NCI-H524 treated with DMSO at 0.1 percent for 48 hours (cell line): ENCODE measurements around the gene DVL1.
A peak's percentile ranks its signal among the peaks of the same experiment; 100 is the strongest.

Experiments
- DNase-seq: peaks from one replicate; lab custom pipeline; 2025; lab: John Stamatoyannopoulos, UW

Gene DVL1

DNA sequence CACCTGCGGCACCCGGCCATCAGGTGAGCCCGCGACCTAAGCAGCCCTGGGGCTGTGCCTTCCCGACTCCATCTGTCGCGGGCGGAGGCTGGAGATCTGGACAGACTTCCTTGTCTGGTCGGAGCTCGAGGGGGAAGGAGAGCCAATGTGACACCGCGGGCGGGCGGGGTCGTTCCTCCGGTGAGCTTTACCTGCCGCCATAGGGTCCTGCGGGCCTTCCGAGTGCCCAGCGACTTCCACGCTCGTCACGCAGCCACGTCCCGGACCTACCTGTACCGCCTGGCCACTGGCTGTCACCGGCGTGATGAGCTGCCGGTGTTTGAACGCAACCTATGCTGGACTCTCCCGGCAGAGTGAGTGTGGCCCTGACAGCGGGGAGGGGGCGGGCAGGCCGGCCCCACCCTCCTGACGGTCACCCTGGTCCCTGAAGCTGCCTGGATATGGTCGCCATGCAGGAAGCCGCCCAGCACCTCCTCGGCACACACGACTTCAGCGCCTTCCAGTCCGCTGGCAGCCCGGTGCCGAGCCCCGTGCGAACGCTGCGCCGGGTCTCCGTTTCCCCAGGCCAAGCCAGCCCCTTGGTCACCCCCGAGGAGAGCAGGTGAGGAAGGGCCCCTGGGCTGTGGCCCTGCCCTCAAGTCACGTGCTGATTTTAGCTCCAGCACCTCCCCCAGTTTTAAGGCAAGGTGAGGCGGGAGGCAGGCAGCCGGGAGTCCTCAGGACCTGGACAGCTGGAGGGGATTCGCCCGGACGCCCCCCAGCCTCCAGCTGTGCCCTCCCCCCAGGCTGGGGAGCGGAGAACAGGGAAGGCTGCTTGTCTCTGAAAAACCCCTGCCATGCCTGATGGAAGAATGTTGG is 39.7 kb downstream of the DVL1 start:
- no peak for DNase-seq

DNA sequence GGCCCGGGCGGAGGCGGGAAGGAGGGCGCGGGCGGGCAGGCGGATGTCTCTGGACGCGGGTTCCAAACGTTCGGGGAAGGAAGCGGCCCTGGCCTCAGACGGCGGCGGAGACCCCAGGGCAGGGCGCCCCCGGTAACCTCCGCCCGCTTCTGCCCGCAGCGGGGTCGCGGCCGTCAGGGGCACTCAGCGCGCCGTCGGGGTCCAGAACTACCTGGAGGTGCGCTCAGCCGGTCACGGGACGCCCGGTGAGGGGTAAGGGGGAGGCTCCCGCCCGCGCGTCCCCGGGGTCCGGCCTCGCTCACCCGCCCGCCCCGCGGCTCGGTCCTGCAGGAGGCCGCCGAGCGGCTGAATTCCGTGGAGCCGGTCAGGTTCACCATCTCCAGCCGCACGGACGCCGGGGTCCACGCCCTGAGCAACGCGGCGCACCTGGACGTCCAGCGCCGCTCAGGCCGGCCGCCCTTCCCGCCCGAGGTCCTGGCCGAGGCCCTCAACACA is 40.4 kb downstream of the DVL1 start:
- DNase-seq = no peak

DNA sequence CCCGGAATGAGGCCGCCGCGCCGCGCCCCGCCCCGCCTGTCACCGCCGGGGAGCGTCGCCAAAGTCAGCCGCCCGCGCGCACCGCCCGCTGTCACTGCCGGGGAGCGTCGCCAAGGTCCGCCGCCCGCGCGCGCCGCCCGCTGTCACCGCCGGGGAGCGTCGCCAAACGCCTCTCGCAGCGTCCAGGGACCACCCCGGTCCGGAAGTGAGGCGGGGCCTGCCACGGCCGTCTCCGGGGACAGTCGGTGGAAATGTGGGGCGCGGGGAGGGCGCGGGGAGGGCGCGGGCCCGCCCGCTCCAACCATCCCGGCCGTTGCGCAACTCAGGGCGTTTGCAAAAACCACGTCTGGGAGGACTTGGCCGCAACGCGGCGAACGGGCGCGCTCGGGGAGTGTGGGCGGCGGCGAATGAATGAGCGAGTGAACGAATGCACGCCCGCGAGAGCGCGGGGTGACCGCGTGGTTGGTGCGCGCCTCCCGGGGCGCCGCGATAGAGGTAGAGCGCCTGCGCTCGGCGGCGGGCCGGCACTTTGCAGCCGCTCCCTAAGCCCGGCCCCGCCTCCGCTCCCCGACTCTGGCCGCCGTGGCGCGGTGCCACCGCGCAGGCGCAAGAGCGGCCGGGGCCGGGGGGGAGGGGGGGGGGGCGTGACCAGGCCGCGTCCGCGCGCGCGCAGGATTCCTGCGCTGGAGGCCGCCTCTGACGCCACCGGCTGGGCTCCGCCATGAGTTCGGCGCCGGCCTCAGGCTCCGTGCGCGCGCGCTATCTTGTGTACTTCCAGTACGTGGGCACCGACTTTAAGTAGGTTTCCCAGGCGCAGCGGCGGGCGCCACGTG is 41.1 kb downstream of the DVL1 start, which contains the start of the genes ACAP3 and PUSL1:
ACAP3 (minus strand) TSS at position 8 of the 833 bp plus-strand sequence. CDS start 115 bp downstream, outside the sequence.
PUSL1 (plus strand) TSS at position 675 of the 833 bp plus-strand sequence; CDS start at position 722, 47 bp downstream.
- DNase-seq = peak; percentile 50

DNA sequence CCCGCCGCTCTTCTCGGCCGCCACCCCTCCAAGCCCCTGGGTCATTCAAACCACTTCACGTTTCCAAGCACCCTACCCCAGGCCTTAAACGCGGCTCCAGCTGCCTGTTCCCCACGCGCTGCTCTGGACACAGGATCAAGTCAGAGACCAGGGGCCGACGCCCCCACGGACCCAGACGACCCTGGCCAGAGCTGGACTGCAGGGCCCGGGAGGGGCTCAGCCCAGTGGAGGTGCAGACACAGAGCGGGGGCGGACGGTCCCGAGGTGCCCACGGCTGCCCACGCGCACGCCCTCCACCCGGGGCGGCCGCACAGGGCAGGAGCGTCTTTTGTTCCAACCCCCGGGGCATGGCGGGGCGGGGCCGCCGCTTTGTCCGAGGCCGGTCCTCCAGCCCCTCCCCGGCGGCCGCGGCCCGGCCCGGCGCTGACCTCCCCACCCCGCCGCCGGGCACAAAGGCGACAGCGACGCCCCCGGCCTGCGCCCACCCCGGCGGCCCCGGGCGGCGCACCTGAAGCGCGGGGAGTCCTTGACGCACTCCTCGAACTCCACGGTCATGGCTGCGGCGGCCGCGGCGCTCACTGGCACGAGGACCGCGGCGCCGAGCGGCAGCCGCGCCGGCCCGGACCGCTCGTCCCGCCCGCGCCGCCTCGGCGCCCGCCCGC is 41.8 kb downstream of the DVL1 start:
- no peak for DNase-seq

DNA sequence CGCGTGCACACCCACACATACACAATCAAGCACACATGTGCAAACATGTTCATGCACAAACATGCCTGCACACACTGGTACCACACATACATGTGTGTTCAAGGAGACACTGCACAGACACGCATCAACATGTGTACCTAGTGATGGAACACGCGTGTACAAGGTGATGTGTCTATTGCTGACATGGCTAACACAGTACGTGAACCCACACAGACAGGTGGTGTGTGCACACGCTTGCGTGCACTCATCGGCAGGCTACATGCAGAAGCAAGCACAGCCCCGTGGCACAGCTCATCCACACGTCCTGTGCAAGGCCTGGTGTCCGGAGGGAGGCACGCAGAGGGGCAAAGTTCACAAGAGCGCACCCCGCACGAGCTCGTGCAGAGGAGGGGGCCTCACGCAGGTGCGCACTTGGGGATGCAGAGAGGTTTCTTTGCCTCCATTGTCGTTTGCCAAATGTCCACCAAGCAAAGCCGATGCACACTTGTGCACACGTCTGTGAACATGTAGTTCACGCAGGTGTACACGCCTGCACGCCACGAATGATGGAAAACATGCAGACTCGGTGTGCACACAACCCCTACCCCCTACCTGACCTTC is 42.5 kb downstream of the DVL1 start:
- no peak for DNase-seq

DNA sequence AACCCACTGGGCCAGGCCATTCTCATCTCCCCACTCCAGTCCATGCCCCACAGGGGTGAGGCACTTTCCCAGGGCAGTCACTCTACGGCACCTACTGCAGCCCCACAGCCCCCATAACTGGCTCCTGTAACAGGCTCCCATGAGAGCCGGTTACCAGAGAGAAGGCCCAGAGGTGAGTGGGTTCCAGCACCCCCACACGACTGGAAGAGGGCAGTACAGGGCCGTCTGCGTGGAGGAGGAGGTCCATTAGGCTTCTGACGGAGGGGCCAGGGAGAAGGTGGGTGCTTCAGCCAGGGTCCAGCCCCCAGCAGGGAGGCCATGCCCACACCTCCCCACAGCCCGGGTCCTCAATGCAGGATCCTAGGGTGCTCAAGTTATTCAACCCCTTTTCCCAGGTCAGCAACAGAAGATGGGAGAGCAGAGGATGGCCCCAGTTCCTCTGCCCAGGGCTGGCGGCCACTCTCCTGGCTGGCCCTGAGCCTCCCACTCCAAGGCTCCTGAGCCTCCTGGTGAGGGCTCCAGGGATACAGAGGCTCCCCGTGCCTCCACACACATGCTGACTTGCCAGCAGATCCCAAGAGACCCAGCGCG is 43.1 kb downstream of the DVL1 start:
- DNase-seq = no peak

DNA sequence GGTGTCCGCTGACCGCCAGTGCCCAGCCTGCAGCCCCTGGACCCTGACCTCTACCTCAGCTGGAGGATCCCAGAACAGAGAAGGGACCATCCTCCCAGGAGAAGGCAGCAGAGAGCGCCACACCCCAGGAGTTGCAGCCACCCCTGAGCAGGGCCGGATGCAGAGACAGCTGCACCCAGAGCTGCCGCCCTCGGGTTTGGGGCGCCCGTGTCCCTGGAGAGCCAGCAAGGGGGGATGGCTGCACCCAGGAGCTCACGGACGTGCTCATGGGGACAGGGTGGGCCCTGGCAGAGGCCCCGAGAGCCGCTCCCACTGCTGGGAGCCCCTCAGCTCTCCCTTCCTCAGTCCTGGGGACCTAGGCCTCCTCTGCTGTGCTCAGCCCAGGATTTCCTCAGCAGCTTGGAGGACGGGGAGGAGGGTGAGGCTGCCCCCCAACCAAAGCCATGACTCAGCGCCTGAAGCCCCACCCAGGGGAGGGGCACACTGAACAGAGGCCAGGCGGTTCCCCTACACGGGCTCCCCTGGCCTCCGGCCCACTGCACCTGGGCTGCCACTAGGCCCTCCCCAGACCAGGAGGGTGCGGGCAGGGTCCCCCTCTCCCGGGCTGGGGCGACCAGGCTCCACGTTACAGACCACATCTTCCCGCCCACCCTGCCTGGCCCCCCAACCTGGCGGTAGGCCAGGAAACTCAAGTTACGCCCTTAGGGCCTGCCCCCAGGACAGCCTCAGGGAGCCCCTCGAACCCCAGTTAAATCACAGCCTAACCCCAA is 43.7 kb downstream of the DVL1 start:
- DNase-seq = no peak

DNA sequence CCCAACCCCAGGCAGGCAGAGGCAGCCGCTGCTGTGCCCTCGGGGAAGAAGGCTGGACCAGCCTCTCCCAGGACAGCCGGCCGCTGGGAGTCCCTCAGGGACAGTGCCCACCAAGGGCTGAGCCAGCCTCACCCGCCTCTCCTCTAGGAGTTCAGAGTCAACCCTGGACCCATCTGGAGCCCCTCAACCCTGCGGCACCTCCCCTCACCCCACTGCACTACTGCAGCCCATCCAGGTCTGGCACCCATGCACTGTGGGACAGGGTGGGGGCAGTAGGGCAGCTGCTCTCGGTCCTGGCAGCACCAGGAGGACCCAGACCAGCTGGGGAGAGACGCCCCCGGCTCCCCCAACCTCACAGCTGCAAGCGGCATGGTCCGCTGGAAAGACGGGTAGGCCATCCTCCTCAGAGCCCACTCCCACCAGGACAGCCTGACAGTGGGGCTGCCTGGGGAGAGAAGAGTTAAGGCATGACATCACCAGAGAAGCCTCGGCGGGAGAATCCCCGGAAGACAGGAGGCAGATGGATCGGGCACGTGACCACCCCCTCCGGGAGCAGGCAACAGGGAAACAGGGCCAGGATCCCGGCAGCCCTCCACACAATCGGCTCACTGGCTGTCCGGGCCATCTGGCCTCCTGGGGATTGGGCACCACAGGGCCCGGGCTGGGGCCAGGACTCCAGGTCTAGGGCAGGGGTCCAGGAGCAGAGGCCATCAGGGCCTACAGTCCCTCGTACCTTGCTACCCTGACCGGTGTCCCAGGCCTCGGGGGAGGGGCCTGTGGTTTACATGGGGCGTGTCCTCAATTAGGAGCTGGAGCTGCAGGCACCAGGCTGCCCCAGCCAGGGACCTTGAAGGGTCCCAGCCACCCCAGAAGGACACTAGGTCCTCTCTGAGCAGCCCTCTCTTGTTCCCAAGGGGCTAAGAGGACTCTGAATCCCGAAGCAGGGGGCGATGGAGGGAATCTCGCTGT is 44.6 kb downstream of the DVL1 start:
- DNase-seq = peak; percentile 55

DNA sequence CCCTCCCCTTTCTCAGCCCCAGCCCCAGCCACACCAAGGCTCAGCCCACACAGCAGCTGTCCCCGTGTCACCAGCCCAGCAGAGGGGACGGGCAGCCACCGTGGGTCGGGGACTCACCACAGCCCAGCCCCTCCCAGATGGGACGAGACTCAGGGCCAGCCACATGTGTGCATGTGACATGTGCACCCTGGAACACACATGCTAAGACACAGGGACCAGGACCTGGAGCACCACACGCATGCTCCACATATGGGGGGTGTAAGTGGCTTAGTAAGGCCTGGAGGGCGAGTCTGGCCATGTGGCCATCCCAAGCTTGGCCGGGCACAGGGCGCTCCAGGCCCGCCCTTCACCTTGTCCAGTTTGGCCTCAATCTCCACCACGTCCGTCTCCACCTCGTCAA is 45.5 kb downstream of the DVL1 start:
- DNase-seq = no peak

DNA sequence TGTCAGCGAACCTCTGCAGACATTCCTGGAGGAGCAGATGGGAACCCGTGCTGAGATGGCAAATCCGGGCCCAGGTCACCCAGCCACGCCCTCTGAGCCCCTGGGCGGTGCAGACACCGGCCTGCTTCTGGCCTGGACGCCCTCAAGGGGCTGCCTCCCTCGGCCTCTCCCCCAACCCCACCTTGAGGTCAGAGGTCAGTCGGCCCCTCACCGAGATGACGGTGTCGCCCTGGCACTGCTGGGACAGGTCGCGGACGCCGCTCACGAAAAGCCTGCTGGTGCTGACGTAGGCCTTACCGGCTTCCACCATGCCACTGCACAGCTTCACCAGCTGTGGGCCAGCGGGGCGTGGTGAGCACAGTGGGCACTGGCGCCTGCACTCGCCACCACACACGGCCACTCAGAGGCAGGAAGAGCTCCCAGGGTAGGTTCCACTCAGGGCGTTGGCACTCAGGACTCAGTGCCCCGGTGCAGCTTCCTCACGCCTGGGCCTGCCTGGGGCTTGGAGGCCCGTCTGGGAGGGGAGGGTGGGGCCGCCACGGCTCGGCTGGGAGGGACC is 46.2 kb downstream of the DVL1 start:
- no peak for DNase-seq

DNA sequence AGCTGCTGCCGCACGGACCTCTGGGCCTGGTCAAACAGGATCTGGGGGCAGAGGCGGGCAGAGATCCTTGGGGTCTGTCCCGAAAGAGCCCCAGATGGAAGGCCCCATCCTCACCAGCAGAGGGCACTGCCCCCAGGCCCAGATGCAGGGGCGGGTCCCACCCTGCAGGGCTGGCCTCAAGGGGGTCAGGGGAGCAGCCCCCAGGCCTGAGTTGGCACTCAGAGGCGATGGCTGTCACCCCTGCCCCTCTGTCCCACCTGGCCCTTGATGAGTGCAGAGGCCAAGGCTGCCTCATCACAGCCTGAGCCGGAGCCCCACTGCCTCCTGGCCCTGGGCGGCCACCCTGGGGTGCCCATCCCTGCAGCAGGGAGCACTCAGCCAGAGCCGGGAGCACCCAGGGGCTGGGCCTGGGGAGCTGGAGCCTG is 47.2 kb downstream of the DVL1 start:
- DNase-seq = no peak

DNA sequence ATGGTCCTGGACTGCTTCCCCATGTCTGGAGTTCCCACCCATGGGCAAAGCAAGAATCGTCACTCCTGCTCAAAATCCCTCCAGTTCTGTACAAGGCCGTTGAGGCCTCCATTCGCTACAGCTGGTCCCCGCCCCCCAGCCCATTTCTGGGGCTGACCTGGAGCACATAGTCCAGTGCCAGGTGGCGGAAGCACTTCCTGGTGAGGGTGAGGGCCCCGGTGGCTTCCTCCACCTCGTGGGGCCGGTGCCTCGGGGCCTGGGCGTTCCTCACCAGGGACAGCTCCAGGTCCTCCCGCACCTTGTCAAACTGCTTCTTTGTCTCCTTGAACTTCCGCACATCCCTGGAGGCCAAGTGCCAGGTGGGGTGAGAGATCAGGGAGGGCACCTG is 48.9 kb downstream of the DVL1 start:
- DNase-seq = no peak

DNA sequence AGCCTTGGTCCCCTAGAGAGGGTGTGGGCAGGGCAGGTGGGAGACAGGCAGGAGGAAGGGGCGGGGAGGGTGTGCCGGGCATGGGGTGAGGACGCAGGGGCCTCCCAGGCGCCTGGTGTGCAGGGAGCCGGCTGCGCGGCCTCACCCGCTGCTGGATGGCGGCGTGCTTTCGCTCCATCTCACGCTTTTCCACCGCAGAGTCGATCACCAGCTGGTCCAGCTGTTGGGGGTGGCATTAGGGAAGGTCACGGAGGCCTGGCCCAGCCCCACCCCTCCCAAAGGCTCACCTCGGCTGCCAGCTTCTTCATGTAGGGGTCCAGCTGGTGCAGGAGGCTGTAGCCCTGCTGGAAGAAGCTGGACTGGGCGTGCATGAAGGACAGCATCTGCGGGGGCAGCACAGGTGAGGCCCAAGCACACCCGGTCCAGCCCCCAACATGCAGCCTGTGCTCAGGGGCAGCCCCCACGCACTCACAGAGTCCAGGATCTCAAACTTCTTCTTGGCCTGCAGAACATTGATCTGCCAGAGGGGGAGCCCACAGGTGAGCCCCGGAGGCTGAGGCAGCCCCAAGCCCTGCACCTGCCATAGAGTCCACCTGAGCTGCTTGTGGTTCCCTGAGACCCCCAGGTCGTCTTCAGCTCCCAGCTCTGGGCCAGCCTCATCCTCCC is 49.4 kb downstream of the DVL1 start:
- DNase-seq = no peak

DNA sequence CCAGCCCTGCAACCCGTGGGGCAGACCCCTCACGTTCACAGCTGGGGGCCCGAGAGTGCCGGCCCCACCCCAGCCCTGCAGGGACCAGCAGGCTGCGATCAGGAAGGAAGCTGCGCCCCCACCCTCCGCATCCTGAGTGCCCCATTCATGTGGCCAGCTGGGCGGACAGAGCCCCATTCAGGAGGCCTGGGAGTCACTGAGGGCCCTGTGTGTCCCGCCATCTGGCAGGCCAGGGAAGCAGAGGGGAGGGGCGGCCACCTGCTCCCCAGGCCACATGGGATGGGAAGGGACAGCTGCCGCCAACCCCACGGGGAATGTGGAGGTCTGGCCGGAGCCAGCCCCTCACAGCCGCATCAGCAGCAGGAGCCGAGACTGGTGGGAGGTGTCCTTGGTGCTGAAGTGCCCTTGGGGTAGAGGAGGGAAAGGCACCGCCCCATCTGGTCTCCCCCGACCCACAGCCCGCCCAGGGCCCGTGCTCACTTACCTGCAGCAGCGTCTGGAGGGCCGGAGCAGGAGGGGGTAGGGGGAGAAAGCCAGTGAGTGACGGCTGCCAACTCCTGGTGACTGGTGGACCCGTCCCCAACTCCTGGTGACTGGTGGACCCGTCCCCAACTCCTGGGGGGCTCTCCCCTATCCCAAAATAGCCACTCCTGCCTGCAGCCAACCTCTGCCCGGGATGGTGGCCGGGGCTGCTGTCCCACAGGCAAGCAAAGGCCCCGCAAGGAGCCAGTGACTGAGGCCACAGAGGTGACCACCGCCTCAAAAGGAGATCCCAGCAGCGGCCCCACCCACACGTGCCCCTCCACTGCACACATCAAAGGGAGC is 50.1 kb downstream of the DVL1 start:
- peak; percentile 91 for DNase-seq

DNA sequence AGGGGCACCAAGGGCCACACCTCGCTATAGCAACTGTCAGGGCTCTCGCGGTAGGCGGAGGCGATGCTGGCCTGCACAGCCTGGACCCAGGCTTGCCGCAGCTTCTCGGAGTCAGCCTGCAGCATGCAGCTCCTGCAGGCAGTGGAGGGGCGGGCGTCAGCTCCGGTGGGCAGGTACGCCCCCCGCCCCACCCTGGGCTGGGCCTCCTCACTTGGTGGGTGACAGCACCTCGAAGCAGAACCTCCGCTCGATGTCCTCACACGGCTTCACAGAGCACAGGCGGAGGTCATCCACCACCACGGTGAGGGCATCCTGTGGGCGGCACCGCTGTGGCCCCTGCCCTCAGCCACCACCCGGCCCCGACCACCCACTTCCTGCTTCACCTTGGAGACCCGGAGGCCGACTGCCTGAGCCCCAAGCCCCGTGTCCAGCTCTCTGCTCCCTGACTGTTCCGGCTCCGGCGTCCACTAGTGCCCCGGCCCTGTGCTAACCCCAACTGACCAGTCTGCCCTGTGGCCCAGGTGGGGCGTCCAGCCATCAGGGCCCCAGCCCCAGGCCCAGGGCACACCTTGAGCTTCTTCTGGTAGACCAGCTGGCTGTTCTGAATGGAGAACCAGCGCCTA is 51.3 kb downstream of the DVL1 start:
- no peak for DNase-seq

DNA sequence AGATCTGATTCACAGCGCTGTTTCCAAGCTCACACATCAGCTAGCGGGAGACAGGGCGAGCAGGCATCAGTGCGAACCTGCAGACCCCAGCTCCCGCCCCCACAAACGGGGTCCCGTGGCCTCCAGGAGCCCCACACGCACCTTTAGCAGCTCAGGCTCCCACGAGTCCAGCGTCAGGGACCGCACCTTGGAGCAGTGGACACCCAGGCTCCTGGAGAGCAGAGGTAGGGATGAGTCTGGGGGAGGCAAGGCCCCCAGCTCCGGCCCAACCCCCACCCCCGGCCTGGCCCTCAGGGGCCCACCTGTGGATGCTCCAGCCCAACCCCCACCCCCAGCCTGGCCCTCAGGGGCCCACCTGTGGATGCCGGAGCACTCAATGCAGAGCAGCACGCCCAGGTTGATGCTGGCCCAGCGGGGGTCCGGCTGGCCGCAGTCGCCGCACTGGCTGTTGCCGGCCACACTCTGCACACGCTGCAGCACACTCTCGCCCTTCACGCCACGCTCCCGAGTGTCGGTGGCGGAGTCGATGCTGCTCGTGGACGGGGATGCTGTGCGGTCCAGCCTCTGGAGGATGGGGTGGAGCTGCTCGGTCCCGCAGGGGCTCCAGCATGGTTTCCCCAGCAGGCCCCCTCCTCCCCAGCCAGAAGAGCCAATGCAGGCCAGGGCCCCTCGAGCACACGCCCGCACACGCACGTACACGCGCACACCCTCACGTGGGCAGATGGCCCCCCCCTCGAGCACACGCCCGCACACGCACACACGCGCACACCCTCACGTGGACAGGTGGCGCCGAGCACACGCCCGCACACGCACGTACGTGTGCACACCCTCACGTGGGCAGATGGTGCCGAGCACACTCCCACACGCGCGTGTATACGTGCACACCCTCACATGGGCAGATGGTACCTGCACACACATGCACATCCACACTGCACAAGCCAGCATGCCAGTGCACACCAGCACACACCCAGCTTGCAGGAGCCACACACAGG is 52.9 kb downstream of the DVL1 start:
- no peak for DNase-seq
